Measurements from ENCODE around the gene FAM131C. TPM values are rescaled to one million over a fixed set of nuclear protein-coding genes. Genes with fewer than 3 reads are reported as not detected.

Gene FAM131C
- polyA plus RNA-seq, 1 donor from 2014 or later: 0.97 TPM

- no peaks in the 10 kb centered on the region for H3K27me3 ChIP-seq (ENCODE audit: insufficient read depth, low read depth, low read length)
- H3K79me2 ChIP-seq (replicated peaks; ENCODE audit: insufficient read depth, low read length): no peaks in the 10 kb centered on the region
- H3F3A ChIP-seq (ENCODE audit: insufficient read depth, low read length, poor library complexity, severe bottlenecking): no peaks in the 10 kb centered on the region
- H3K4me3 ChIP-seq (ENCODE audit: low read length): no peak overlapping the region
- H3K9me3 ChIP-seq (ENCODE audit: low read length): no peaks in the 10 kb centered on the region
- H3K4me2 ChIP-seq (ENCODE audit: low read length): no peak overlapping the region
- no peaks in the 10 kb centered on the region for H3K36me3 ChIP-seq (ENCODE audit: insufficient read depth, low read length)
- H3K27ac ChIP-seq (ENCODE audit: low read length): no peak overlapping the region
- no peaks in the 10 kb centered on the region for H3K9me2 ChIP-seq (ENCODE audit: insufficient read depth, low read length)
- H4K20me1 ChIP-seq (ENCODE audit: insufficient read depth): no peaks in the 10 kb centered on the region
- no peak overlapping the region for H3K9ac ChIP-seq (ENCODE audit: low read length)
- no peak overlapping the region for H2AFZ ChIP-seq (ENCODE audit: low read depth, low read length)
- TF ChIP-seq EP300 (conservative IDR thresholded peaks at IDR 0.05; ENCODE audit: poor library complexity, severe bottlenecking) (no peak), CTCF (IDR thresholded peaks at IDR 0.05; ENCODE audit: poor library complexity, severe bottlenecking) (no peak), SMC3 (conservative IDR thresholded peaks at IDR 0.05; ENCODE audit: poor library complexity) (no peak), EZH2 (IDR thresholded peaks at IDR 0.05; ENCODE audit: borderline replicate concordance, insufficient read depth, low read length, poor library complexity, severe bottlenecking) (no peak), REST (IDR thresholded peaks at IDR 0.05; ENCODE audit: borderline replicate concordance) (no peak), MXI1 (conservative IDR thresholded peaks at IDR 0.05; ENCODE audit: poor library complexity, severe bottlenecking) (no peak), TAF1 (IDR thresholded peaks at IDR 0.05; ENCODE audit: low read depth) (no peak), RAD21 (conservative IDR thresholded peaks at IDR 0.05) (no peak), POLR2AphosphoS5 (IDR thresholded peaks at IDR 0.05) (no peak)
Measured at GRCh38 chr1:16122350-16122881, 49.0 kb upstream of the FAM131C start.

GRCh38 chr1:16120940-16121410, 47.5 kb upstream of the FAM131C start:
- Histone ChIP-seq H3K36me3 (ENCODE audit: insufficient read depth, low read length) (no peaks in the 10 kb centered on the region), H3K9me3 (ENCODE audit: low read length) (no peaks in the 10 kb centered on the region), H3K4me2 (ENCODE audit: low read length) (no peak overlapping the region), H3K4me3 (ENCODE audit: low read length) (no peak overlapping the region), H3K27me3 (ENCODE audit: insufficient read depth, low read depth, low read length) (no peaks in the 10 kb centered on the region), H3K9ac (ENCODE audit: low read length) (no peak overlapping the region), H3K79me2 (replicated peaks; ENCODE audit: insufficient read depth, low read length) (no peaks in the 10 kb centered on the region), H3K9me2 (ENCODE audit: insufficient read depth, low read length) (no peaks in the 10 kb centered on the region), H2AFZ (ENCODE audit: low read depth, low read length) (no peak overlapping the region), H4K20me1 (ENCODE audit: insufficient read depth) (no peaks in the 10 kb centered on the region), H3F3A (ENCODE audit: insufficient read depth, low read length, poor library complexity, severe bottlenecking) (no peaks in the 10 kb centered on the region), H3K27ac (ENCODE audit: low read length) (no peak overlapping the region)
- TF ChIP-seq CTCF (IDR thresholded peaks at IDR 0.05; ENCODE audit: poor library complexity, severe bottlenecking) (no peak), RAD21 (conservative IDR thresholded peaks at IDR 0.05) (no peak), TAF1 (IDR thresholded peaks at IDR 0.05; ENCODE audit: low read depth) (no peak), REST (IDR thresholded peaks at IDR 0.05; ENCODE audit: borderline replicate concordance) (no peak), POLR2AphosphoS5 (IDR thresholded peaks at IDR 0.05) (no peak), EZH2 (IDR thresholded peaks at IDR 0.05; ENCODE audit: borderline replicate concordance, insufficient read depth, low read length, poor library complexity, severe bottlenecking) (no peak), MXI1 (conservative IDR thresholded peaks at IDR 0.05; ENCODE audit: poor library complexity, severe bottlenecking) (no peak)

Data from neural cell (in vitro differentiated cells).